ENCODE measurements around the gene SYCP1. TPM values are rescaled to one million over a fixed set of nuclear protein-coding genes. Genes with fewer than 3 reads are reported as not detected.
"Not testable (repeated sequence)": the region's sequence is repeated elsewhere in the genome, so short reads cannot be mapped to it uniquely, and the experiment has no call there.

The SYCP1 gene
- total and polyA plus RNA-seq, 10 of the 15 experiments (the other 5 are each of a cell fraction or from before 2014, with no cell fraction given), result not detected

GRCh38 chr1:114903480-114903879 lies 48.8 kb downstream of the SYCP1 start:
- Histone ChIP-seq H4K20me1 (ENCODE audit: control insufficient read depth, insufficient read depth) (no peaks in the 10 kb centered on the region), H3K36me3 (ENCODE audit: control insufficient read depth in 2 of 2, insufficient read depth in 2 of 2, low read length in 1 of 2) (no peaks in the 10 kb centered on the region), H3K27ac (ENCODE audit: control insufficient read depth, insufficient read depth) (no peak overlapping the region), H3K9ac (ENCODE audit: control insufficient read depth, insufficient read depth, low read length) (no peak overlapping the region), H3K4me3 (no peak overlapping the region), H3K4me2 (ENCODE audit: control insufficient read depth, insufficient read depth) (no peak overlapping the region), H3K27me3 (replicated peaks in 1 of 2; ENCODE audit: control insufficient read depth in 2 of 2, insufficient read depth in 2 of 2, low read length in 1 of 2) (no peaks in the 10 kb centered on the region), H3K9me3 (replicated peaks; ENCODE audit: control insufficient read depth, insufficient read depth, low read length) (no peaks in the 10 kb centered on the region), H3K4me1 (ENCODE audit: control insufficient read depth, insufficient read depth, low read length) (no peaks in the 10 kb centered on the region), H3K79me2 (ENCODE audit: control insufficient read depth, insufficient read depth, low read length) (no peaks in the 10 kb centered on the region), H2AFZ (ENCODE audit: control insufficient read depth, low read depth, low read length) (no peak overlapping the region)
- no TSS peak for BruUV-seq (replicated peaks)
- CTCF ChIA-PET, result no interaction called here
- ATAC-seq, result no peak
- FAIRE-seq, result no peak
- SMC1A ChIA-PET (ENCODE audit: uncharacterized antibody, unreplicated experiment), result no interaction called here
- TF ChIP-seq POLR2AphosphoS2 (IDR thresholded peaks at IDR 0.05; ENCODE audit: low read depth, low read length), result no peak
- TF ChIP-seq USF1 (IDR thresholded peaks at IDR 0.05; ENCODE audit: borderline replicate concordance, extremely low read length, insufficient read depth, low read depth, low read length), result no peak
- TF ChIP-seq CBX3 (IDR thresholded peaks at IDR 0.05; ENCODE audit: borderline replicate concordance, low read depth), result no peak
- TF ChIP-seq CHD2 (IDR thresholded peaks at IDR 0.05; ENCODE audit: borderline replicate concordance, low read depth, low read length), result no peak
- no peak for TF ChIP-seq EZH2 (IDR thresholded peaks at IDR 0.05; ENCODE audit: borderline replicate concordance, control insufficient read depth, low read depth, low read length)
- TF ChIP-seq MLLT1 (IDR thresholded peaks at IDR 0.05), result no peak
- TF ChIP-seq TAF1 (IDR thresholded peaks at IDR 0.05; ENCODE audit: borderline replicate concordance, low read depth, low read length), result no peak
- TF ChIP-seq PBX3 (IDR thresholded peaks at IDR 0.05; ENCODE audit: insufficient replicate concordance, low read depth, low read length), result no peak
- TF ChIP-seq ZNF207 (IDR thresholded peaks at IDR 0.05; ENCODE audit: borderline replicate concordance), result no peak
- 0% methylated on average over 1 of the region's 1 CpG for WGBS (ENCODE audit: insufficient coverage, insufficient replicate concordance, low lambda C conversion rate, missing lambda C conversion rate)
- no peak for DNase-seq (ENCODE audit: low read depth, low spot score)
- in situ Hi-C loops (cut with MboI) (no loop called here), intact Hi-C loops (cut with micrococcal nuclease; ENCODE audit: unreplicated experiment) (no loop called here)
- POLR2A ChIA-PET, result no interaction called here
- RAD21 ChIA-PET (ENCODE audit: unreplicated experiment), result no interaction called here

- FAIRE-seq; DNase-seq (ENCODE audit: low read depth, low spot score); SMC1A ChIA-PET (ENCODE audit: uncharacterized antibody, unreplicated experiment); ATAC-seq; POLR2A ChIA-PET; intact Hi-C loops (cut with micrococcal nuclease; ENCODE audit: unreplicated experiment); H3K4me1 ChIP-seq (ENCODE audit: control insufficient read depth, insufficient read depth, low read length); H3K9ac ChIP-seq (ENCODE audit: control insufficient read depth, insufficient read depth, low read length); H3K4me2 ChIP-seq (ENCODE audit: control insufficient read depth, insufficient read depth); H3K4me3 ChIP-seq; RAD21 ChIA-PET (ENCODE audit: unreplicated experiment); H3K27me3 ChIP-seq (replicated peaks in 1 of 2; ENCODE audit: control insufficient read depth in 2 of 2, insufficient read depth in 2 of 2, low read length in 1 of 2); H2AFZ ChIP-seq (ENCODE audit: control insufficient read depth, low read depth, low read length); BruUV-seq (replicated peaks); H3K27ac ChIP-seq (ENCODE audit: control insufficient read depth, insufficient read depth); CTCF ChIA-PET; H3K79me2 ChIP-seq (ENCODE audit: control insufficient read depth, insufficient read depth, low read length); H4K20me1 ChIP-seq (ENCODE audit: control insufficient read depth, insufficient read depth); H3K9me3 ChIP-seq (replicated peaks; ENCODE audit: control insufficient read depth, insufficient read depth, low read length); in situ Hi-C loops (cut with MboI); H3K36me3 ChIP-seq (ENCODE audit: control insufficient read depth in 2 of 2, insufficient read depth in 2 of 2, low read length in 1 of 2): not testable (repeated sequence)
- WGBS (ENCODE audit: insufficient coverage, insufficient replicate concordance, low lambda C conversion rate, missing lambda C conversion rate), result 51% methylated on average over 4 of the region's 4 CpGs
Observed at GRCh38 chr1:114915720-114916119, 61.1 kb downstream of the SYCP1 start.
